PC-9 (cell line): ENCODE data around the gene TMEM240.

Source experiments
- CTCF ChIP-seq: fragments of 200-600 bp; sonication (generic); conservative IDR thresholded peaks from 2 replicates; pipeline ENCODE4 v1.6.1; 2017; ENCODE audit warnings: mixed run types, antibody characterized with exemption, mild to moderate bottlenecking, moderate library complexity
- EZH2 ChIP-seq: fragments of 200-600 bp; sonication (generic); IDR thresholded peaks from 2 replicates; pipeline ENCODE4 v1.8.0; 2017; ENCODE audit warnings: antibody characterized with exemption, low read depth

GRCh38 chr1:1539310-1540089 is 924 bp downstream of the TMEM240 start:
- TF ChIP-seq EZH2 (no peak), CTCF (no peak)
